OCI-M2 (cell line): ENCODE measurements around the gene ABCB7.
"Not testable (repeated sequence)": the region's sequence is repeated elsewhere in the genome, so short reads cannot be mapped to it uniquely, and the experiment has no call there.

Experiments used
- DNase-seq: peaks from one replicate; lab custom pipeline; 2025; ENCODE audit not compliant: unreplicated experiment; lab: John Stamatoyannopoulos, UW

Gene ABCB7

DNA sequence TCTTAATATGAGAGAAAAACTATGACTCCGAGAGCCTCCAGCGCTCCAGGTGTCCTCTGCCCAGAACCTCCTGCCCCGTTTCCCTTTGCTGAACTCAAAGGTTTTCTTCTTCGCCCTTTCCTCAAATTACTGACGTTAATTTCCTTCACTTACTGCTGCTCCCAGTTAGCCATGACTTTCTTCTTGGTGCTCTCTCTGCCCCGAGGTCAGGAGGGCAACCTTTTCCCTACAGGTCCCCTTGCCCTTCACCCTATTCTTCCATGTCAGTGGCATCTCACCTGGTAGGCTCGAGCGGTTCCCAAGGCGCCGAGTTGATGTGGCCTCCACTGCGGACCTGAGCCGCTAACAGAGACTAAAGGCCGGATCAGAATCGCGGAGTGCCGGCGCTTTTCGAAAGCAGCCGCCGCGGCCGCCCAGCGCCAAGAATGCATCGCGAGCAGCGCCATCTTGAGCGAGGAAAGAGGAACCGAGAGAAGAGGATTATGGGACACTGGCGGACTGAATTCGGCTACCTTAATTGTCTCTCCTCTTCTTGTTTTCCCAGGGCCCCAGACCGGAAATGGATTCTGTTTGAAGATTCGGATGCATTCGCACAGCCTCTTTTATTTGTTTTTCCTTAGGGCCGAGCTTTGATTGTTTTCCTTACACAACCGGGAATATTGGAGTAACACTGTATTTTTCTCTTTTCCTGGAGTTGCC is at the start of gene ABCB7:
Gene ABCB7 (minus strand): TSS at position 457 of the 699 bp plus-strand sequence. CDS start 11 bp downstream, at position 446.
- DNase-seq: peak; percentile 8

GRCh38 chrX:75188415-75189206 is 32.5 kb upstream of the ABCB7 start:
- DNase-seq: not testable (repeated sequence)

GRCh38 chrX:75181721-75182120 is 25.6 kb upstream of the ABCB7 start:
- no peak for DNase-seq

DNA sequence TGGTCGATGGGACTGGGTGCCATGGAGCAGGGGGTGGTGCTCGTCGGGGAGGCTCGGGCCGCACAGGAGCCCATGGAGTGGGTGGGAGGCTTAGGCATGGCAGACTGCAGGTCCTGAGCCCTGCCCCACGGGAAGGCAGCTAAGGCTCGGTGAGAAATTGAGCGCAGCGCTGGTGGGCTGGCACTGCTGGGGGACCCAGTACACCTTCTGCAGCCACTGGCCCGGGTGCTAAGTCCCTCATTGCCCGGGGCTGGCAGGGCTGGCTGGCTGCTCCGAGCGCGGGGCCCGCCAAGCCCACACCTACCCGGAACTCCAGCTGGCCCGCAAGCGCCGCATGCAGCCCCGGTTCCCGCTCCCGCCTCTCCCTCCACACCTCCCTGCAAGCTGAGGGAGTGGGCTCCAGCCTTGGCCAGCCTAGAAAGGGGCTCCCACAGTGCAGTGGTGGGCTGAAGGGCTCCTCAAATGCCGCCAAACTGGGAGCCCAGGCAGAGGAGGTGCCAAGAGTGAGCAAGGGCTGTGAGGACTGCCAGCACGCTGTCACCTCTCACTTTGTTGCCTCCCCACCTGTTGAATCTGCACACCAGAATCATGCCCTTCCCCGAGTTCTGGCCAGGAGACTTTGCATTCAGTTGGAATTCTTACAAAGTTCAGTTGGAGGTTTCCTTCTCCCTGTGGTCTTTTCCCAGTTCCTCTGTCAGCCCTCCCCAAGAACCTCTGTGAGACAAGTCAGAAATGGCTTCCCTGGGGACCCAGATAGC is 23.6 kb upstream of the ABCB7 start:
- DNase-seq: not testable (repeated sequence)

DNA sequence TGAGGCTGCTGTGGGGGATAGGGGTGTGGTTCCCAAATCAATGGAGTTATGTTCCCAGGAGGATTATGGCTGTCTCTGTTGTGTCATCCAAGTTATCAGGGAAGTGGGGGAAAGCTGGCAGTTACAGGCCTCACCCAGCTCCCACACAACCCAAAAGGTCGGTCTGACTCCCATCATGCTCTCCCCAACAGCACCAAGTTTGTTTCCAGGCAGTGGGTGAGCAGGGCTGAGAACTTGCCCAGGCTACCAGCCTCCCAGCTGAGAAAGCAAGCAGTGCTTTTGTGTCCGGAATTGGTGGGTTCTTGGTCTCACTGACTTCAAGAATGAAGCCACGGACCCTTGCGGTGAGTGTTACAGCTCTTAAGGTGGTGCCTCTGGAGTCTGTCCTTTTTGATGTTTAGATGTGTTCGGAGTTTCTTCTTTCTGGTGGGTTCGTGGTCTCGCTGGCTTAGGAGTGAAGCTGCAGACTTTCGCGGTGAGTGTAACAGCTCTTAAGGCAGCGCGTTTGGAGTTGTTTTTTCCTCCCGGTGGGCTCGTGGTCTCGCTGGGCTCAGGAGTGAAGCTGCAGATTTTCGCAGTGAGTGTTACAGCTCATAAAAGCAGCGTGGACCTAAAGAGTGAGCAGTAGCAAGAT is 16.3 kb upstream of the ABCB7 start:
- DNase-seq: not testable (repeated sequence)

DNA sequence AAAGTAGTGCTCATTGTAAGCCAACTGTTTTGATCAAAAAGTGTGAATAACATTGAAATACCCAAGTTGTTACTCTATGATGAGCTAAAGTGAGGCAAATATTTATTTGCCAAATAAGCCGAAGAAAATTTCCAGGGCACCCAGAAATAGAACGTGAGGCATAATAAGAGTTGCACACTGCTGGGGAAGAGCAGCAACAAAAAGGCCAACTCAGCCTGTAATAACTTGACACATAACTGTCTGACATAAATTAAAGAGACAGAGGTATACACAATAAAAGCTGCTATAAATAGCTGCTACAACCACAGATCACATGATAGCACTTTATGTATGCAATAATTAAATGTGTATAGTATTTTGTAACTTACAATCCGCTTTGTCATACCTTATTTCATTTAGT is 2.0 kb upstream of the ABCB7 start:
- no peak for DNase-seq

- DNase-seq: no peak
Measured at GRCh38 chrX:75156531-75156945, 455 bp upstream of the ABCB7 start.

- DNase-seq: peak; percentile 3
Measured at GRCh38 chrX:75155447-75155826, 646 bp downstream of the ABCB7 start.

GRCh38 chrX:75154871-75155270 is 1.2 kb downstream of the ABCB7 start:
- DNase-seq: no peak

GRCh38 chrX:75151827-75152592 is 4.1 kb downstream of the ABCB7 start:
- no peak for DNase-seq

DNA sequence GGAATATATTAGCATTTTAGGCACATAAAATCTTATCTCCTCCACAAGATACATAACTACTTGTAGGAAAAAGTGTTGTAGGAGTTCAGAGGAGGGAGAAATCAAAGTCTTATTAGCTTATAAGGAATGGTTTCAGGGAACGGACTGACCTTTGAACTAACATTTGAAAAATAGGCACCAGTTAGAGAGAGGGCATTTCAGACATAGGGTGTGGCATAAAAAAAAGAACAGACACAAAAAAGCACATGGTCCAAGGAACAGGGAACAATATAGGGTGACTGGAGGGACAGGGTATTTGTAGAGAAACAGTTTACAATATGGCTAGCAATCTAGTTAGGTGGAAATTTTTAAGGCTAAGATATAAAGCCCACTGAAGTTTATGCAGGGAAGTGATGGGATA is 6.4 kb downstream of the ABCB7 start:
- no peak for DNase-seq

- DNase-seq: no peak
Measured at GRCh38 chrX:75132672-75133071, 23.4 kb downstream of the ABCB7 start.

DNA sequence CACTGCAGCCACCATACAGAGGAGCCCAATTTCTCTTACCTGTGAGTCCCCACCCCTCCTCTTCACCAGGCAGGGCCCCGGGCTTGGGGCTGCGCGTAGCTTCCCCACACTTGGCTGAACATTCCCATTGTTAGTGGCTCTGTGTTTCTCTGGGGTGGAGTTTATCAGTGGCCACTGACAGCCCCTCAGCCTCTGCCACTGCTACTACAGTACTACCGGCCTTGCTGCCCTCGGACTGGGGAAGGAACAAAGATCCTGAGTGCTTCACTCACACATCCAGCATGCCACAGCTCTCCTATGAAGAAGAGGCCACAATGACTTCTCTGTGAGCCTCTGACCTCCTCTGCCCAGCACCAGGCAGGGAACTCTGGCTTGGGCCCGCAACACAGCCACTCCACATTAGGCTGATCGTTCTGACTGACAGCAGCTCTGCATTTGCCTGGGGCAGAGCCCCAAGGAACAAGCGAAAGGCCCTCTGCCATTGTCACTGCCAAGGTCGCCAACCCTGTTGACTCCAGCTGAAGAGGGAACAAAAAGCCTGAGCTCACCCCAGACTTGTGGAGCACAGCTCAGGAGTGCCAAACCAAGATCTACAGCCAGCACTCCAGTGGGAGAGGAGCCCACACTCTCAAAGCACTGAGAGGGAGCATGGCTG is 24.0 kb downstream of the ABCB7 start:
- no peak for DNase-seq

DNA sequence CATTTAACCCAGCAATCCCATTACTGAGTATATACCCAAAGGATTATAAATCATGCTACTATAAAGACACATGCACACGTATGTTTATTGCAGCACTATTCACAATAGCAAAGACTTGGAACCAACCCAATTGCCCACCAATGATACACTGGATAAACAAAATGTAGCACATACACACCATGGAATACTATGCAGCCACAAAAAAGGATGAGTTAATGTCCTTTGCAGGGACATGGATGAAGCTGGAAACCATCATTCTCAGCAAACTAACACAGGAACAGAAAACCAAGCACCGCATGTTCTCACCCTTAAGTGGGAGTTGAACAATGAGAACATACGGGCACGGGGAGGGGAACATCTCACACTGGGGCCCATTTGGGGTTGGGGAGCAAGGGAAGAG is 27.0 kb downstream of the ABCB7 start:
- DNase-seq: not testable (repeated sequence)

DNA sequence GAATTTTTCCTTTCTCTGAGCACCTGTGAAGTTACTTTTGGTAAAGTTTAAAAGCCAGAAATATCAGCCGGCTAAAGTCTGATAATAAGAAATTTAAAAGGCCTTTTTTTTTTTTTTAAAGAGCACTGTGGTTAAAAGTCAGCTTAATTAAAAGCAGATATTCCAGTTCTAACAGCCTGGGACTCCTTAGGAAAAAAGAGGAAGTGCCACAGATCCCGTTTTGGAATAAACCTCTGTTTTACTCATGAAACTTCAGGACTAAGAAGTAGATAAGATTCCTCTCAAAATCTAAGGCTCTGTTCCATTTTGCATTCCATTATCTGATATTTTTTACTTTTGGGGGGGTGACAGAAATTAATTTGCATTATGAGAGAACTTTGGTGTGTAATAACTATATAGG is 37.8 kb downstream of the ABCB7 start:
- no peak for DNase-seq

GRCh38 chrX:75115707-75116413 is 40.2 kb downstream of the ABCB7 start:
- DNase-seq: no peak

DNA sequence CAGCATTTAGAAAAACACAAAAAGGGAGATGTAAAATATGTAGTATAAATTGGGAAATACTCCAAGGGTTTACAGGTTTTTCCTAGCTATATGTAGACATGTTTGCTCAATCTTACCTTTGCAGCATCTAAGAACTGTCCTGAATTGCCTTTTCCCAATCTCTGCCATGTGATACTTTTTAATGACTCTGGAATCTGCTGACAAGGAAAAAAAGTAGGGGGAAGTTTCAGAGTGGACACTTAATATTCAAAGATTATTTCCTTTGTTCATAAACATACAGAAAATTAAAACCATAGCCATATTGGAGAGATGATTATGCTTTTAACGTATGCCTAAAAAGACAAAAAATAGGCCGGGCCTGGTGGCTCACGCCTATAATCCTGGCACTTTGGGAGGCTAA is 41.4 kb downstream of the ABCB7 start:
- DNase-seq: no peak

GRCh38 chrX:75113664-75114063 is 42.4 kb downstream of the ABCB7 start:
- DNase-seq: no peak

DNA sequence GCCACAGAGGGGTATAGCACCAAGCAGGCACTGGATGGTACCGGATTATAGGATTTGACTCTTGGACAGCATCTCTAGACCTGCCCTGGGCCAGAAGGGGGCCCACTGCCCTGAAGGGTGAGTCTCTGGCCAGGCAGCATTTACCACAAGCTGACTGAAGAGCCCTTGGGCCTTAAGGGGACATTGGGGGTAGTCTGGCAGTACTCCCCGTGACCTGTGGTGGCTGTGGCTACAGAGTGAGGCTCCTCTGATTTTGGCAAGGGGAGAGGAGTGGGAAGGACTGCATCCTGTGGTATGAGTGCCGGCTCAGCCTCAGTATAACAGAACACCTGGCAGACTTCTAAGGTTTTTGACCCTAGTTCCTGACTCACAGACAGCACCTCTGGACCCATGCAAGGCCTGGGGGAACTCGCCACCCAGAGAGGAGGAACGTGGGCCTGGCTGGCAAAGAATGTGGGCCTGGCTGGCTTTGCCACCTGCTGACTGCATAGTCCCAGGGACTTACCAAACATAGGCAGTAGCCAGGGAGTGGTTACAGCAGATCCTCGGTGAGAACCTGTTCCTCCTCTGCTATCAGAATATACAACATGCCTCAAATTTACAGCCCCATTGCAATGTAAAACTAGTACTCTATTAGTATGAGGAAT is 48.1 kb downstream of the ABCB7 start:
- DNase-seq: no peak
